Measurements from ENCODE around the gene CASQ2.

DNA sequence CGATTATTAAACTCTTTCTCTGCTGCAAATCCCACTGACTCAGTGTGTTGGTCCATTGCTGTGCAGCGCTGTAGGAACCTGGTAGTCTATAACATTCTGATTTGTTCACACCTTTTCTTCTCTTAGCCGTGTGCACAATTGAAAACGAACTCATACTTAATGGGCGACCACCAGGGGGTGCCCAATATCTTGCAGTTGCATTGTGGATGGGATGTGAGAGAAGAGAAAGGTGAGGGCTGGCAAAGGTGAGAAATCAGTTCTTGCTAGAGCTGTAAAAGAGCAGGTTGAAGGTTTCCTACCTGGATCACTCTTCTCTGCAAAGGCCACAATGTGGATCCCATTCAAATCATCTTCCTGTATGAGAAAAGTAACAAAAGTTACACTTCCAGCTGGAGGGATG, 51.0 kb downstream of the CASQ2 start:
- no peak for TF ChIP-seq POLR2A (IDR thresholded peaks at IDR 0.05)
- TF ChIP-seq, protein P1, sequence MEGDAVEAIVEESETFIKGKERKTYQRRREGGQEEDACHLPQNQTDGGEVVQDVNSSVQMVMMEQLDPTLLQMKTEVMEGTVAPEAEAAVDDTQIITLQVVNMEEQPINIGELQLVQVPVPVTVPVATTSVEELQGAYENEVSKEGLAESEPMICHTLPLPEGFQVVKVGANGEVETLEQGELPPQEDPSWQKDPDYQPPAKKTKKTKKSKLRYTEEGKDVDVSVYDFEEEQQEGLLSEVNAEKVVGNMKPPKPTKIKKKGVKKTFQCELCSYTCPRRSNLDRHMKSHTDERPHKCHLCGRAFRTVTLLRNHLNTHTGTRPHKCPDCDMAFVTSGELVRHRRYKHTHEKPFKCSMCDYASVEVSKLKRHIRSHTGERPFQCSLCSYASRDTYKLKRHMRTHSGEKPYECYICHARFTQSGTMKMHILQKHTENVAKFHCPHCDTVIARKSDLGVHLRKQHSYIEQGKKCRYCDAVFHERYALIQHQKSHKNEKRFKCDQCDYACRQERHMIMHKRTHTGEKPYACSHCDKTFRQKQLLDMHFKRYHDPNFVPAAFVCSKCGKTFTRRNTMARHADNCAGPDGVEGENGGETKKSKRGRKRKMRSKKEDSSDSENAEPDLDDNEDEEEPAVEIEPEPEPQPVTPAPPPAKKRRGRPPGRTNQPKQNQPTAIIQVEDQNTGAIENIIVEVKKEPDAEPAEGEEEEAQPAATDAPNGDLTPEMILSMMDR (IDR thresholded peaks at IDR 0.05): peak in 2 of 3 experiments; percentile 52 to 56

Data from testis (tissue), 2 donors.